NCI-H2029 treated with DMSO at 0.1 percent for 48 hours (cell line): ENCODE results near the gene PSD4.

ENCODE experiments used
- DNase-seq: peaks from one replicate; lab custom pipeline; 2025; lab: John Stamatoyannopoulos, UW

The PSD4 gene

DNA sequence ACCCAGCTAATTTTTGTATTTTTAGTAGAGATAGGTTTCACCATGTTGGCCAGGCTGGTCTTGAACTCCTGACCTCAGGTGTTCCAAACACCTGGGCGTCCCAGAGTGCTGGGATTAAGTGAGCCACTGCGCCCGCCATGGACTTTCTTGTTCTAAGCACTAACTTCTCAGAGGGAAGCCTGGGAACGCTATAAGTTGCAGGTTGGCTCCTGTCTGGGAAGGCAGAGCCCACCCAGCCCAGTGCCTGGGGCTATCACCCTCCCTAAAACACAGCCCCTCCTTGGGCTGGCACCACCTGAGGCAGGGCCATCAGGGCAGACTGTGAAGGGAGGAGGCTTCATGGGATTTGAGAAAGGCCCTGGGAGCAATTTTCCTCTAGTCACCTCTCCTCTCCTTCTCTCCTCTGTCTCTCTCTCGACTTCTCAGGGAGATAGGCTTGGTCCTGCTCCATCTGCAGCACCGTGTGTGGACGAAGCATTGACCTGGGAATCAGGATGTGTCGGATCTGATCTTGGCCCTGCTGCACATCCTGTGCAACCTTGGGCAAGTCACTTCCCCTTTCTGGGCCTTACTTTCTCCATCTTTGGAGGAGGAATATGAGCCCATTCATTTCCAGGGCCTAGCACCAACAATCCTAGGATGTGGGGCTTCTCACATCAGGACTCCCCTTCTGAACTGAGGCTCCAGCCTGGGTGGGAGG, 10.9 kb downstream of the PSD4 start:
- DNase-seq = no peak

DNA sequence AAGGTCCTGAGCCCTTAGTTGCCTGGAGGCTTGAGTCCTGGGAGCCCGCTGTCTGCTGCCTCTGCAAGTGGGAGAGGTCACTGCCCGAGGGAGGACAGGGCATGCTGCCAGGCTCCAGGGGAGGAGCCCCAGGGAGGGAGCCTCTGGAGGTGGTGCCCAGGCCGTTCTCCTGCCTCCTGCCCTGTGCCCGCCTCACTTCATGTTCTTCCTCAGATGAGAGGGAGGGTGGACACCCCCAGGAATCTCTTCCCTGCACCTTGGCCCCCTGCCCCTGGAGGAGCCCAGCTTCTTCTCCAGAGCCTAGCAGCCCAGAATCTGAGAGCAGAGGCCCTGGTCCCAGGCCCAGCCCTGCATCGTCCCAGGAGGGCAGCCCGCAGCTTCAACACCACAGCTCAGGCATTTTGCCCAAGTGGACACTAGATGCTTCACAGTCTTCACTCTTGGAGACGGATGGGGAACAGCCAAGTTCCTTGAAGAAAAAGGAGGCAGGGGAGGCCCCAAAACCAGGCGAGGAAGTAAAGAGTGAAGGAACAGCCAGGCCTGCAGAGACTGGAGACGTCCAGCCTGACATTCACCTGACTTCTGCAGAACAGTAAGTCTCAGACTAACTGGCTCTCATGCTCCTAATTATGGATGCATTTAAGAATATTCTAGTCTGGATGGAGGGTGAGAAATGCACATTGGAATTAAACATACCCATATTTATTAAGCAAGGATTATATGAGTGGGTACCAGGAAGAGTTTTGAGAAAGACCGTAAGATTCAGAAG, 12.1 kb downstream of the PSD4 start:
- DNase-seq = no peak

DNA sequence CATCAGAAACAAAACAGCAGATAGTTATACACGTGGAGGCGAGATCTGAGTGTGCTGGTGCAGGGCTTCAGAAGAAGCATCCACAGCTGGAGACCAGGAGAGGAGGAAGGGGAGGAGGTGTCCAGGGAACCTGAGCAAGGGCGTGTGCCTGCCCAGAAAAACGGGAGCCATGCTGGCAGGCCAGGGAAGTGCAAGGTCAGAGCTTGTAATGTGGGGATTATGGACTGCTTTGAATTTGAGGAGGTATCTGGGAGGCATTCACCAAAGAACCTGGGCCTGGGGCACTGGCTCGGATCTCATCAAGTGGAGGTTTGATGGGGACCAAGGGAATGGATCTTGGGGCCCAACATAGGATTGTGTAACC, 12.6 kb downstream of the PSD4 start:
- DNase-seq = no peak

DNA sequence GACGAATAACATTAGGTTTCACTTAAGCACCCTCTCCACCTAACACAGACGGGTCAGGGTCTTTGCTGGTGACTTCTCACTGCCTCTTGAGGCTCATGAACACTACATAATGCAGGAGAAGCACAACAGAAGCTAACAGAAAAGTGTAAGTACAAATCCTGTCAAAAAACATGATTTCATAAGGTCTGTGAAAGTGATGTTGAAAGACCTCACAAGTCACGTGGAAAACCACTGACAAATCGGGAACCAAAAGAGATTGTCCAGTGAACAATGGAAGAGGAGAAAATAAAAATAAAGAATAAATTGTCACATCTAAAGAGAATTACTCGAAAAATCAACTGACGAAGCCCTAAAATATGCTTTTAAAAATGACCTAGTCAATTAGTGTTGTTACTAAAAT, 14.0 kb downstream of the PSD4 start:
- no peak for DNase-seq

DNA sequence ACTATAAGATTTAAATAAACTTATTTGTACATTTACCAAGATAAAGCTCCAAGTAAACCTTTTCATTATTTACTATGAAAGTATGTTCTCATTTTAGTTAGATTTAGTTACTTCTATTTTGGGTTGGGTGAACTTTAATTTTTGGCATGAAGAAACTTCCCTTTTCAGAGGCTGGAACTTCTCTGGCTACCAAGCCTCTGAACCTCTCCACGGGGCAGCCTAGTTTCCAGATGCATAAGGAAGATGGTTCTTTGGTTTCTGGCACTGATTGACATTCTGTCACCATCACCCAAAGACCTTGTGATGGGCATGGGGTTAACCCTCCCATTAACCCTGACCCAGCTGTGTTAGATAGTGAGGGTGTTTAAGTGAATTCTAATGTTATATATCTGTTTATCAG, 17.1 kb downstream of the PSD4 start:
- DNase-seq = no peak

DNA sequence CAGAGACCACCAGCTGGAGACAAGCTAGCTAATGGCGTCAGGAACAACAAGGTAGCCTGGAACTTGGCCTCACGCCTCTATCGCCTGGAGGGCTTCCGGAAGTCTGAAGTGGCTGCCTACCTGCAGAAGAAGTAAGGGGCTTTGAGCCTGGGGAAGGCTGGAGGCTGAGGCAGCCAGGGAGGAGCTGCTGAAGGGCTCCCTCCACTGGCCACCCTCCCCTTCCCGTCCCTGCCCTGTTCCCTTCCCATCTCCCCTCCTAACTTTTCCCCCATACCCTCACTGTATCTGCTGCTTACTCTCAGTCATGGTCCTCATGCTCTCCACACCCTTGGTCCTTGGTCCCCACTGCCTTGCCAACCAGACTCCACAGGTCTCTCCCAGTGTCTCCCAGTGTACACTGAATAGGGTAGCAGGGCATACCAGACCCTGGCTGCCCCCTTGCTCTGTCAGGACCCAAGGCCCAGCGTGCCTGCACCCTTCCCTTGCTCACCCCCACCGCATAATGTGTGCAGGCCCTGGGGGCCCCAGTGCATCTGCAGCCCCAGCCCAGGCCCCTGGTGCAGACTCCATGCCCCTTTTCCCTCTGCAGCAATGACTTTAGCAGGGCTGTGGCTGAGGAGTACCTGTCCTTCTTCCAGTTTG, 18.8 kb downstream of the PSD4 start:
- no peak for DNase-seq

DNA sequence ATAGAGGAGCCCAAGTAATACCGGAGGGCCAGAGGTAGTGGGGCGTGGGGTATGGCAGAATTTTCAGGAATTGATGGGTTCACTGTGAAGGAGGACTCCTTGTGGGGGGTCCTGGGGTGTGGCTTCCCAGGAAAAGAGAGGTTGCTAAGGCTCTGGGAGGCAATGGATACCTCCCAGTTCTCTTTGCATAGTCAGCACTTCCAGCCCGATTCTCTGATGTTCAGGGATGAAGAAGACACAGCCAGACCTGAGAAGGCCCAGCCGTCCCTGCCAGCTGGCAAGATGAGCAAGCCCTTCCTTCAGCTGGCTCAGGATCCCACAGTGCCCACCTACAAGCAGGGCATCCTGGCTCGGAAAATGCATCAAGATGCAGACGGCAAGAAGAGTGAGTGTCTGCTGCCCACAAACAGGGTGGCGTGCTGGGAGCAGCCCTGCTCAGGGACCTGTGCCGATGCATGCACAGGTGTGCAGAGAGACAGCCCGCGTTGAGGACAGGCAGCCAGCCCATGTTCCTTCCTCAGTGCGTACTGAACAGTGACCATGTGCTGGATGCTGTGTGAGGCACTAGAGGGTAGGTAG, 22.2 kb downstream of the PSD4 start:
- no peak for DNase-seq

DNA sequence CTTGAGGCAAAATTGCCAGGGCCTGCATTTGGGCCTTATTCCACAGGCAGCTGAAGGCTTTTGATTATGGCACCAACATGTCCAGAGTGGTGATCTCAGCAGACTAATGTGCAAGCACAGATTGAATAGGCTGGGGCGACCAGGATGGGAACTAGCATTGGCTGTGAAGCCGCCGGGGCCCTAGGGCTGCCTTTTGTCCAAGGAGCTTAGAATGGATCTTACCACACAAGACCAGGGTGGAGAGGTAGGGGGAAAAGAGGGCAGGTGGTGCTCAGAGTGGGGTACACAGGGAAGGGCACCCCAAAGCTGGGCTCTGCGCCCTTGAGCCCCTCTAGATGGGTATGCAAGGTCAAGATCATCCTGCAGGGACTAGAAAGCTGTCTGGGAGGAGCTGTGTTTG, 23.1 kb downstream of the PSD4 start:
- no peak for DNase-seq

DNA sequence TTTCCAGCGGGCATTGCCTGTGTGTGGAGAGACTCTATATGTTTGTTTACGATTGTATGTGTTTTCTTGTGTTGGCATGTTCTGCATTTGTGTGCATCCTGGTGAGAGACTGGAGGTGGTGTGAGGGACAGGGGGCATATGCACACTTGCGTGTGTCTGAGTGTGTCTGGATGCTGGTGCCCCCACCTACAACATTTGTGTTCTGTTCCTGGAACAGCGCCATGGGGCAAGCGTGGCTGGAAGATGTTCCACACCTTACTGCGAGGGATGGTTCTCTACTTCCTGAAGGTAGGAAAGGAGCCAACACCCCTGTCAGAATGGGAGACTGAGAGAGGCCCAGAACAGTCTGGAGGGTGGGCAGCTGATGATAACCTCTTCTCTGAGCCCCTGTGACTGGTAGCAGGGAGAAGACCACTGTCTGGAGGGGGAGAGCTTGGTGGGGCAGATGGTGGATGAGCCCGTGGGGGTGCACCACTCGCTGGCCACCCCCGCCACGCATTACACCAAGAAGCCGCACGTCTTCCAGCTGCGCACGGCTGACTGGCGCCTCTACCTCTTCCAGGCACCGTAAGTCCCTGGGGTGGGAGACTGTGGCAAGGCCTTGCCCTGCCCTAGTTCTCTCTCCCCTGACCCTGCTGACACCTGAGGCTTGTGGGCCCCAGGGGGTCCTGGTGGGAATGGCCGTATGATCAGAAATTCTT, 23.7 kb downstream of the PSD4 start:
- DNase-seq = no peak

DNA sequence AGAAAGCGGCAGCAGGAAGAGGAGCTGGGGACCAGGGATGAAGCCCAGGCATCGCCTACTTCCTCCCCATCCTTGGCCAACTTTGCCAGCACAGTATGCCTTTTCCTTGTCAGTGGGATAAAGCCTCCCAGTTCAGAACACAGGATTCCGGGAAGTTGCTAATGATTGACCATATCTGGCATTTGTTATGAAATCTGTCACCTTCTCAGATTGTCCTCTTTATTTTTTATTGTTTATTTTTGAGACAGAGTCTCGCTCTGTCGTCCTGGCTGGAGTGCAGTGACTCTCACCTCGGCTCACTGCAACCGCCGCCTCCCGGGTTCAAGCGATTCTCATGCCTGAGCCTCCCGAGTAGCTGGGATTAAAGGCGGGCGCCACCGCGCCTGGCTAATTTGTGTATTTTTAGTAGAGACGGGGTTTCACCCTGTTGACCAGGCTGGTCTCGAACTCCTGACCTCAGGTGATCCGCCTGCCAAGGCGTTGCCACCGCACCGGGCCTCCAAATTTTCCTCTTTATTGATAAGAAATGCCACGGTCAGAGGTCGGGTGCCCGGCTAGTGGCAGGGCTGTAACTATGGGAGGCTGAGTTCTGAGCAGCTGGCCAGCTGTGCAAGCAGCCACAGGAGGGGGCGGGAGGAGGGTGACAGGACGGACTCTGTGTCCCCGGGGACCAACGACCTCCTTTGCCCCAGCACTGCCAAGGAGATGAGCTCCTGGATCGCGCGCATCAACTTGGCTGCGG, 24.4 kb downstream of the PSD4 start:
- DNase-seq = no peak

DNA sequence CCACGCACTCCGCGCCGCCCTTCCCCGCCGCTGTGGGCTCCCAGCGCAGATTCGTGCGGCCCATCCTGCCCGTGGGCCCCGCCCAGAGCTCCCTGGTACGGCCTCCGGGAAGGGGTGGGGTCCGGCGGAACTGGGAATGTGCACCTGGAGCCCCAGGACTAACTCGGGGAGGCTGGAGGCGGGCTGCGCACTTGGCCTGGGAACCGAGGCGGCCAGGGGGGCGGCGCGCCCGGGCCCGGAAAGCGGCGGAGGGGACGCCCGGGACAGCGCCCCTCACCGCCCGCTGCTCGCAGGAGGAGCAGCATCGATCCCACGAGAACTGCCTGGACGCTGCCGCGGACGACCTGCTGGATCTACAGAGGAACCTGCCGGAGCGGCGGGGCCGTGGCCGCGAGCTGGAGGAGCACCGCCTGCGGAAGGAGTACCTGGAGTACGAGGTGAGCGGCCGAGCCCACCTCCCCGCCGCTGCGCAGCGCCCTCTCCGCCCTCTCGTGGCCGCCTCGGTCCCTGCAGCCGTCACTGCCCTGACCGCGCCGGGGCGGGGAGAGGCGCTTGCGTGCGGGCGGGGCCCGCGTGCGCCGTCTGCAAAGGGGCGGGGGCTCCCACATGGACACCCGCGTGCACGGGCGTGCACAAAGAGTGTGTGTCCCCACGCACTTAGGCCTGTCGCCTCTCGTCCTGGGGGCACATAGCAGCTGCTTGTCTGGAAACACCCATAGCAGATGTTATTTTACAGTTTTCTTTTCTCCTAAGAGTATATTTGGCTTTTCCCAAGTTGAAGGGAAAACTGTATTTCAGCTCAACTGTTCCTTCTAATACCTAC, 25.2 kb downstream of the PSD4 start:
- peak; percentile 10 for DNase-seq

DNA sequence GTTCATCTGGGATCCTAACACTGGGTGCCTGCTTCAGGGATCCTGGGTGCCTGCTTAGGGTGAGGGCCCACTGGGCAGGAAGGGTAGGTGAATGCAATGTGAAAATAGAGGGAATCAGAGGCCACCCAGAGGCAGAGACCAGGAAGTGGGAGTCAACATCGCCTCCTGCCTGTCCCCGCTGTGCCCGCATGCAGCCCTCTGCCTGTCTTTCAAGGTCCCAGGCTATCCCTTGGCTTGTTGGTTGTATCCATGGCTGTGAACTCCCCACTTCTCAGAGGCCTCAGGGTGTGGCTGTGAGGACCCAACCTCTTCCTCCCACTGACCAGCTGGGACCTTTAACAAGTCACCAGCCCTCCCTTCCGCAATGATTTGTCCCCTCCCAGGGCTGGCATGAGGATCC, 26.5 kb downstream of the PSD4 start:
- DNase-seq = no peak

DNA sequence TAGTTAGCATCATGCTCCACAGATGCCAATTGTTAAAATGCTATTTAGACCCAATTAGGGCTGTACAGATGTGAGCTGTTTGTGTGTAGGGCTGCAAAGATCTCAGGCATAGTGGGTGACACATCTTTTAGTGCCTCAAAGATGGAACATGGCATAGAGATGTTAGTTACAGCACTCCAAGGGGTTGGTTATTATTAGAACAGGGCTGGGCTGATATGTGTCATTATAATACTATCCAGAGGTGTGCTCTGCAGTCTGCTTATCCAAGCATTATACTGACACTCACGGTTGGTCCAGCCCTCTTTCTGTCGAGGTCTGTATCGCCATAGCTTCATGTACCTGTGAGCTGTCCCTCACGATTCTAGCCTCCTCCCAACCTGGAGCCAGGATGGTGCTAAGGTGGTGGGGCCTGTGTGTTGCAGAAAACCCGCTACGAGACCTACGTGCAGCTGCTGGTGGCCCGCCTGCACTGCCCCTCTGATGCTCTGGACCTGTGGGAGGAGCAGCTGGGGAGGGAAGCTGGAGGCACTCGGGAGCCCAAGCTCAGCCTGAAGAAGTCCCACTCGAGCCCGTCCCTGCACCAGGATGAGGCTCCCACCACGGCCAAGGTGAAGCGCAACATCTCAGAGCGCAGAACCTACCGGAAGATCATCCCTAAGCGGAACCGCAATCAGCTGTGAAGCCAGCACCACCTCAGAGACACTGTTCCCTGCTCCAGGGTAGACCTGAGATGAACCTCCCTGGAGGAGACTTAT, 27.1 kb downstream of the PSD4 start:
- no peak for DNase-seq

DNA sequence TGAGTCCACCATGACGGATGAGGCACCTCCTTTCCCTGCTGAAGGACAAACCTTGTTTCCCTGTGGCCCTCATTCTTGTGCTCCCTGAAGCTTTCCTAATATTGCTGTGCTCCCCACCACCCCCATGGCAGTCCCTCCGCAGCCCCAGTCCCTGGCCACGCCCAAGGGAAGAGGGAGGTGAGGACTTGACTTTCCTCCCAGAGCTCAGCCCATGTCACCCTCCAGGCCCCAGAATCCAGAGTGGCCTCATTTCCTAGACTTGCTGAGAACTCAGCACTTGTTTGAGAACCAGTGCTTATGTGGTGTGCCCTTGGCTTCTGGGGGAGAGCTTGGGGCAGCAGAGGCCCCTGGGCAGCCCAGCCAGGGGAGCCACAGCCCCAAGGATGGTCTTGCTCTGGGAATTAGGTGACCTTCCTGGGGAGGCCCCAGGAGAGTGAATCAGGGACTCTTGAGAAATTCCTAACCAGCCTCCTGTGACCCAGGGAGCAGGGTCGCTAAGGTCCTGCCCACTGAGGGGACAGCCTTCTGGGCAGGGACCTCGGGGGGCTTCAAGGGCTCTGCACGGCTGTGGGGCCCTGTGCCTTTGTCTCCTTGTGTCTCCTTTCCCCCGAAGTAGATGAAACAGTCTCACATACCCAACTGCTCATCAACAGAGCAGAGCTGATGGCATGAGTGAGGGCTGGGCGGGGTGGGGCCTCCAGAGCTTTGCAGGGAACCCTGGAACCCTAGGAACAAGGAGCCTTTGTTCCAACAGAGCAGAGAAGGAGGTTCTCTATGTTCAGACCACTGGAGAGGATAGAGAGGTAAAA, 27.9 kb downstream of the PSD4 start:
- DNase-seq = no peak

DNA sequence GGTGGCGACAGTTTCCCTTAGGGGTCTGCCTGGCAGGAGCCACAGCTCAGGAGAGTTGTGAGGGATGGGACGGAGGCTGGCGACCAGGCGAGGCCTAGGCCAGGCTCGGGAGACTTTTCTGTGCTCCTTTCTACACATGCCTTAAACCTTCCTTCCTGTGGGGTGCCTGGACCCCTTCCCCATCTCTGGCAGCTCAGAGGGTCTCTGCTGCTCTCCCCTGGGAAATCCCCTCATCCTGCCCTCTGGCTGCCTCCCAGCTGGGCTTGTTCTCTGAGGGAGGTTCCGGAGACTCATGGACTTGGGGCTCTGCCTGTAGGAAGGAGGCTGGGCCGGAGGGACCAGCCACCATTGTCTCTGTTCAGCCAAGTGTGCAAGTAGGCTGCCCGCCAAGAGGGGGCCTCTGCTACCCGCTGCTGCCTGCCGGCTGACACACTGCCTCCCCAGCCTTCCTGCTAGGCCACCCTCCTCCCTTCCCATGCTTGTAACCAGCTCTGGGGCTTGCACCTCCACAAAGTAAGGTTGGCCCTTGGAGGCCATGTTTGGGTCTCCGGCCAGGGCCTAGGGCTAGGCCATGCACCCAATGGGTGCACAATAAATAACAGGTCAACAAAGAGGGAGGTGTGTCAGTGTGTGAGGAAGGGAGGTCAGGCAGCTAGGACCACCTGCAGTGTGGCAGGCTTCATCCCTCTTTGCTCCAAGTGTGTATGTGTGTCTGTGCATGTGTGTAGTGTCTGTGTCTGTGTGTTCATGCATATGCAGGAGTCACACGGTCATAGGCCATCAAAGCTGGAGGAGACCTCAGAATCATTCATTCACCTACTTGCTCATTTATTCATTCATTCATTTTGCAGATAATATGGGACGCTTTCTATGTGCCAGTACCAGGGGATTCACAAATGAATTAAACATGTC, 28.8 kb downstream of the PSD4 start:
- DNase-seq = no peak

DNA sequence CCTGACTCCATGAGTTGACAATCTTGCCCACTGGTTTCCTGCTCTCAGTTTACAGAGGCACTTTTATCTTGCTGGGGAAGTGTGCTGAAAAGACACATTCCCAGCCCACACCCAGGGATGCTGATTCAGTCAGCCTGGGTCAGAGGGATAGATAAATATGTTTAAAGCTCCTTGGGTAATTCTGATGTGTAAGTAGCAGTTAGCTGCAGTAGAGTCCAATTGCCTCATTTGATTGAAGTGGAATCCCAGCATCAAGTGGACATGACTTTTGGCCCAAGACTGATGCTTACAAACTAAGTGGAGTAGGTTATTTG, 29.4 kb downstream of the PSD4 start:
- no peak for DNase-seq

DNA sequence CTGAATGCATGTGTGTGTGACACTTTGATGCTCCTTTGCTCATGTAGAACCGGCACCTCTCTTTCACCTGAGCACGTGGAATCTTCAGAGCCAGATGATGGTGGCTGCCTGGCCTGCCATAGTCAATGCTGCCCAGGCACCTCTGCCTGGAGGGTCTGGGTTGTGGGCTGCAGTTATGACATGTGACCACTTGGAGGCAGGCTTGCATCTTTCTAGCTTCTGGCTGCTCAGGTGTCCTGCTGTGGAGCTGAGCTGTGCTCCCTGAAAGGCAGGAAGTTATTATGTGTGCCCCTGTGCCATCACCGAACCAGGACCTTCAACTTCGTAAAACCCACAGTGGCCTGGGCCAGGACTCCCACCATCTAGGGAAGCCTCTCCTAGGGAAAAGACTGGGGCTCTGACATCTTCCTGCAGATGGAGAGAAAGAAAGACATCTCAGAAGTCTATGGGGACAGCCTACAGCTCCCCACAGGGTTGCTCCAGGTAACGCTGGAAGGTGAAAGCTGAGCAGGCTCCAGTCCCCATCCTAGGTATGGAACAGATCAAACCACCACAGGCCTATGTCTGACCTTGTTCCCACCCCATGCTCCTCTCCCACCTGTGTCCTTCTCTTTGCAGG, 30.2 kb downstream of the PSD4 start:
- peak; percentile 25 for DNase-seq

DNA sequence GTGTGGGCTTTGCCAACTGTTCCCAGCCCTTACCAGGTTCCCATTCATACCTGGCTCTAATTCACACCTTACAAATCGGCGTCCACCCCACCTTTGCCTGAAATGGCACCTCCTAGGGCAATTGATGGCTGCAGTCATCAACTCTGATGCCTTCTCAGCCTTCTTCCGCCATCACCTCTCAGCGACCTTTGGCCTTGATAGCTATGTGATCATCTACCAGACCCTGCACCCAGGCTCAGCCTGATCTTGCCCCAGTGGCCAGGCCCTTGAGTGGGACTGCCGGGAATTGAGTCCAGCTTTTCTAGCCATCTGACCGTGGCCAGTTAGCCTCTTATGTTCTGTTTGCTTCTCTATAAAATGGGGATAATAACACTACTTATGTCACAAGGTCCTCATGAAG, 32.5 kb downstream of the PSD4 start:
- DNase-seq = no peak
